Testis (tissue), 3 donors: ENCODE results near the gene SMCR8. TPM values are rescaled to one million over a fixed set of nuclear protein-coding genes. Genes with fewer than 3 reads are reported as not detected.
A peak's percentile ranks its signal among the peaks of the same experiment; 100 is the strongest.

Experiments
- DNase-seq: peaks from one replicate; pipeline ENCODE4 v3.0.0-alpha.2; 2019
- H3K27ac ChIP-seq, 2 donors: fragments of 200-600 bp; sonication (generic); one replicate each; pipeline ENCODE4 v1.5.1; 2019
- H3K27me3 ChIP-seq: fragments of 200-600 bp; sonication (generic); one replicate; pipeline ENCODE4 v1.5.1; 2019
- H3K36me3 ChIP-seq: fragments of 200-600 bp; sonication (generic); one replicate; pipeline ENCODE4 v1.5.1; 2017; ENCODE audit warnings: low read depth; ENCODE audit errors: missing control alignments
- H3K4me1 ChIP-seq: fragments of 200-600 bp; sonication (generic); one replicate; pipeline ENCODE4 v1.5.1; 2019
- H3K4me3 ChIP-seq, 2 donors: fragments of 200-600 bp; sonication (generic); one replicate each; pipeline ENCODE4 v1.5.1; 2017 to 2019
- H3K9me3 ChIP-seq: fragments of 200-600 bp; sonication (generic); one replicate; pipeline ENCODE4 v1.5.1; 2017
- CTCF ChIP-seq, 3 experiments: fragments of 450-650 bp in 2 of 3; fragments of 200-600 bp in 1 of 3; sonication (generic) in 1 of 3; IDR thresholded peaks; one replicate each; pipeline ENCODE4 v1.5.1; 2016 to 2019; ENCODE audit warnings: antibody characterized with exemption in 3 of 3, mild to moderate bottlenecking in 2 of 3, moderate library complexity in 1 of 3
- POLR2A ChIP-seq: fragments of 450-650 bp; IDR thresholded peaks from one replicate; pipeline ENCODE4 v1.6.1; 2017; ENCODE audit warnings: antibody characterized with exemption, mild to moderate bottlenecking, moderate library complexity
- WGBS, 2 donors: methylation state at CpG; one replicate each; pipeline ENCODE4 v1.1.5; 2018; 5-methylcytosine and 5-hydroxymethylcytosine counted together
- intact Hi-C: fragments of 100-400 bp; cut with DNase I; formaldehyde crosslinking; loops from one replicate; pipeline ENCODE4 v1.15.1; 2023; ENCODE audit warnings: low total_unique reads
- polyA plus RNA-seq: library from polyadenylated mRNA; stranded (reverse); fragments of 350-450 nt; fragmentation: Illumina TruSeq; extraction: RNeasy Lipid Tissue Mini Kit (QIAGEN cat#74804); gene quantifications from one replicate; pipeline ENCODE4 v1.2.3, GENCODE V29; 2014; ENCODE audit warnings: low read depth, low replicate concordance; ENCODE audit not compliant: insufficient read depth
- total RNA-seq, 2 donors: library from RNA; depleted of rRNA; stranded (reverse); fragments of >200 nt; gene quantifications; one replicate each; pipeline ENCODE4 v1.2.3, GENCODE V29; 2016

The SMCR8 gene
- total and polyA plus RNA-seq, 3 donors from 2014 or later = 20.3 to 27.7 (median 25.0) TPM

- no peaks in the 10 kb centered on the region for H3K9me3 ChIP-seq
- H3K36me3 ChIP-seq = no peaks in the 10 kb centered on the region
- H3K27me3 ChIP-seq = no peaks in the 10 kb centered on the region
- DNase-seq = no peak
- H3K27ac ChIP-seq = peak overlapping the region; percentile 85 to 86
- H3K4me3 ChIP-seq = peak overlapping the region; percentile 73 to 92
- intact Hi-C loops = no loop called here
- WGBS, 2 donors = 42 to 47% methylated on average over 11 of the region's 11 CpGs
- H3K4me1 ChIP-seq = peaks cover 56% of the 10 kb centered on the region
- TF ChIP-seq CTCF (IDR thresholded peaks at IDR 0.05) = no peak
- TF ChIP-seq POLR2A = no peak
Observed at GRCh38 chr17:18315961-18316360, 868 bp downstream of the SMCR8 start.

- H3K4me3 ChIP-seq = no peak overlapping the region
- no peaks in the 10 kb centered on the region for H3K36me3 ChIP-seq
- 93 to 94% methylated on average over 7 of the region's 7 CpGs for WGBS, 2 donors
- H3K27me3 ChIP-seq = no peaks in the 10 kb centered on the region
- intact Hi-C loops = no loop called here
- TF ChIP-seq POLR2A (no peak), CTCF (IDR thresholded peaks at IDR 0.05) (no peak)
- H3K9me3 ChIP-seq = no peaks in the 10 kb centered on the region
- DNase-seq = no peak
- no peak overlapping the region for H3K27ac ChIP-seq
- H3K4me1 ChIP-seq = peaks cover 56% of the 10 kb centered on the region
Observed at GRCh38 chr17:18318117-18318516, 3.0 kb downstream of the SMCR8 start.

GRCh38 chr17:18318771-18319450 lies 3.8 kb downstream of the SMCR8 start:
- no peaks in the 10 kb centered on the region for H3K27me3 ChIP-seq
- H3K9me3 ChIP-seq = no peaks in the 10 kb centered on the region
- H3K27ac ChIP-seq = no peak overlapping the region
- no peak for DNase-seq
- H3K4me3 ChIP-seq = no peak overlapping the region
- H3K36me3 ChIP-seq = no peaks in the 10 kb centered on the region
- intact Hi-C loops = no loop called here
- H3K4me1 ChIP-seq = peaks cover 49% of the 10 kb centered on the region
- WGBS, 2 donors = 73 to 81% methylated on average over 15 to 18 of the region's 18 CpGs
- TF ChIP-seq CTCF (IDR thresholded peaks at IDR 0.05) (no peak), POLR2A (no peak)

DNA sequence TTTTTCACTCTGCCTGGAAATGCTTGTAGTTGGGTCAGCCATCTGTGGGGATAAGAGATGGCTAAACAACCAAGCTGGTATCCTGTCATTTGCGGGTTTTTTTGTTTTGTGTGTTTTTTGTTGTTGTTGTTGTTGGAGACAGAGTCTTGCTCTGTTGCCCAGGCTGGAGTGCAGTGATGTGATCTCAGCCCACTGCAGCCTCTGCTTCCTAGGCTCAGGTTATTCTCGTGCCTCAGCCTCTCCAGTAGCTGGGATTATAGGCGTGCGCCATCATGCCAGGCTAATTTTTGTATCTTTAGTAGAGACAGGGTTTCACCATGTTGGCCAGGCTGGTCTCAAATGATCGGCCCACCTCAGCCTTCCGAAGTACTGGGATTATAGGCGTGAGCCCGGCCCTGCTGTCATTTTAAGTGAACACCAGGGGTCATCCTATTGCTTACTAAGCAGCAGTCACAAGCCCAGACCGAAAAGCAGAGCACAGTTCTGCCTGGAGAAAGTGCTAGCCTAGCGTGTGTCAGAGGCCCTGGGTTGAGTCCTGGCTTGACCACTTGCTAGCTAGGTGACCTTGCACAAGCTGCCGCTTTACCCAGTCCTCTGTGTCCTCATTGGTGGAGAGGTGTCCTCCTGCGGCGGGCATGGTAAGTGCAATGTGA lies 4.6 kb downstream of the SMCR8 start:
- peaks cover 54% of the 10 kb centered on the region for H3K4me1 ChIP-seq
- no peaks in the 10 kb centered on the region for H3K36me3 ChIP-seq
- no peak overlapping the region for H3K27ac ChIP-seq
- no peaks in the 10 kb centered on the region for H3K27me3 ChIP-seq
- no peak overlapping the region for H3K4me3 ChIP-seq
- WGBS, 2 donors = 55 to 77% methylated on average over 9 to 13 of the region's 13 CpGs
- peak in 2 of 3 experiments; percentile 42 for TF ChIP-seq CTCF (IDR thresholded peaks at IDR 0.05)
- TF ChIP-seq POLR2A = no peak
- intact Hi-C loops = loop anchor here (10.0 kb wide), 1 partner anchor 55 kb away; the partner anchor contains the start of gene MIEF2
- peak; percentile 76 for DNase-seq
- no peaks in the 10 kb centered on the region for H3K9me3 ChIP-seq
